GM23248 (cell line): ENCODE measurements around the gene CAMTA2. TPM values are rescaled to one million over a fixed set of nuclear protein-coding genes. Genes with fewer than 3 reads are reported as not detected.

ENCODE experiments used
- DNase-seq: peaks from one replicate; pipeline ENCODE4 v3.0.0-alpha.2; 2015
- H2AFZ ChIP-seq: fragments of 200-600 bp; sonication (generic); 2 replicates; pipeline ENCODE4 v1.6.1; 2016; ENCODE audit warnings: antibody characterized with exemption
- H3F3A ChIP-seq: fragments of 200-600 bp; sonication (generic); 2 replicates; pipeline ENCODE4 v1.6.1; 2016; ENCODE audit warnings: mild to moderate bottlenecking, antibody characterized with exemption, mixed run types; ENCODE audit not compliant: insufficient read depth
- H3K27ac ChIP-seq: fragments of 200-600 bp; sonication (generic); 2 replicates; pipeline ENCODE4 v1.5.1; 2016; ENCODE audit warnings: mild to moderate bottlenecking
- H3K27me3 ChIP-seq: fragments of 200-600 bp; sonication (generic); replicated peaks from 2 replicates; pipeline ENCODE4 v1.6.1; 2016; ENCODE audit warnings: mild to moderate bottlenecking; ENCODE audit not compliant: insufficient read depth
- H3K36me3 ChIP-seq: fragments of 200-600 bp; sonication (generic); 2 replicates; pipeline ENCODE4 v1.6.1; 2016; ENCODE audit warnings: low read depth, mild to moderate bottlenecking
- H3K4me1 ChIP-seq: fragments of 200-600 bp; sonication (generic); 2 replicates; pipeline ENCODE4 v1.6.1; 2016; ENCODE audit warnings: mild to moderate bottlenecking; ENCODE audit not compliant: insufficient read depth
- H3K4me2 ChIP-seq: fragments of 200-600 bp; sonication (generic); one replicate; pipeline ENCODE4 v1.6.1; 2016; ENCODE audit warnings: mild to moderate bottlenecking; ENCODE audit not compliant: unreplicated experiment
- H3K4me3 ChIP-seq: fragments of 200-600 bp; sonication (generic); 2 replicates; pipeline ENCODE4 v1.5.1; 2016; ENCODE audit warnings: mild to moderate bottlenecking
- H3K79me2 ChIP-seq: fragments of 200-600 bp; sonication (generic); 2 replicates; pipeline ENCODE4 v1.6.1; 2016; ENCODE audit warnings: mild to moderate bottlenecking; ENCODE audit not compliant: insufficient read depth
- H3K9ac ChIP-seq: fragments of 200-600 bp; sonication (generic); 2 replicates; pipeline ENCODE4 v1.6.1; 2016; ENCODE audit warnings: mild to moderate bottlenecking
- H3K9me2 ChIP-seq: fragments of 200-600 bp; sonication (generic); 2 replicates; pipeline ENCODE4 v1.6.1; 2016; ENCODE audit warnings: mixed run types, mild to moderate bottlenecking, moderate library complexity; ENCODE audit not compliant: insufficient read depth
- H3K9me3 ChIP-seq: fragments of 200-600 bp; sonication (generic); one replicate; pipeline ENCODE4 v1.6.1; 2017; ENCODE audit warnings: low read depth
- H4K20me1 ChIP-seq: fragments of 200-600 bp; sonication (generic); 2 replicates; pipeline ENCODE4 v1.6.0; 2016; ENCODE audit not compliant: insufficient read depth
- EZH2 ChIP-seq: fragments of 200-600 bp; sonication (generic); IDR thresholded peaks from 2 replicates; pipeline ENCODE4 v1.6.1; 2018; ENCODE audit warnings: antibody characterized with exemption, mild to moderate bottlenecking; ENCODE audit not compliant: insufficient read depth, poor library complexity, severe bottlenecking
- EZH2phosphoT487 ChIP-seq: fragments of 200-600 bp; sonication (generic); IDR thresholded peaks from 2 replicates; pipeline ENCODE4 v1.6.1; 2018; ENCODE audit warnings: antibody characterized with exemption, moderate library complexity, mild to moderate bottlenecking, low read depth; ENCODE audit not compliant: insufficient read depth
- WGBS, 2 experiments: methylation state at CpG; one replicate each; pipeline ENCODE4 v1.1.6; 2015 to 2017; ENCODE audit warnings: low lambda C conversion rate in 2 of 2, low coverage in 1 of 2; ENCODE audit errors: missing lambda C conversion rate in 2 of 2; 5-methylcytosine and 5-hydroxymethylcytosine counted together
- in situ Hi-C: fragments of 300-500 bp; cut with MboI; formaldehyde crosslinking; loops from 2 replicates; pipeline ENCODE4 v1.15.0; 2020
- polyA plus RNA-seq: library from polyadenylated mRNA; unstranded; fragments of >200 nt; fragmentation: Nextera tagmentation; extraction: Ambion mirVana; gene quantifications from 2 replicates; pipeline ENCODE4 v1.2.1, GENCODE V29; 2016
- total RNA-seq: library from RNA; depleted of rRNA; stranded (reverse); fragments of >200 nt; shearing (Covaris generic); gene quantifications from 2 replicates; pipeline ENCODE4 v1.2.3, GENCODE V29; 2014

Gene CAMTA2
- total and polyA plus RNA-seq, 2 experiments from 2014 or later, result 10.1 to 28.8 TPM

GRCh38 chr17:4997302-4998026, 10.0 kb upstream of the CAMTA2 start, which contains the start of the genes INCA1 and KIF1C:
TSS of gene INCA1 (minus strand) at chr17:4997522. CDS start at chr17:4994437, 3,085 bp downstream.
TSS of gene KIF1C (plus strand) at chr17:4997950. CDS start at chr17:5000247, 2,297 bp downstream.
- Histone ChIP-seq H2AFZ (peak within 1 kb of the TSS; percentile 73), H3K4me2 (peak within 1 kb of the TSS; percentile 86), H3F3A (no peaks in the 10 kb centered on the region), H3K4me1 (peaks cover 13% of the 10 kb centered on the region; the same call in 1 of the 2 replicates), H3K79me2 (peaks cover 42% of the 10 kb centered on the region), H3K36me3 (no peaks in the 10 kb centered on the region; the same call in 1 of the 2 replicates), H3K9me3 (no peaks in the 10 kb centered on the region), H3K27me3 (no peaks in the 10 kb centered on the region), H3K9me2 (no peaks in the 10 kb centered on the region), H4K20me1 (no peaks in the 10 kb centered on the region), H3K4me3 (peak within 1 kb of the TSS; percentile 94), H3K27ac (0 out of 2 replicates have a peak within 1 kb of the TSS, but pooled peaks have one; percentile 18), H3K9ac (peak within 1 kb of the TSS; percentile 80)
- DNase-seq, result peak; percentile 97
- TF ChIP-seq EZH2phosphoT487, result no peak
- no peak for TF ChIP-seq EZH2
- in situ Hi-C loops, result no loop called here
- WGBS, 2 experiments, result 1 to 2% methylated on average over 35 of the region's 93 CpGs

- H3K4me2 ChIP-seq, result no peak overlapping the region
- H3K4me3 ChIP-seq, result no peak overlapping the region
- H4K20me1 ChIP-seq, result no peaks in the 10 kb centered on the region
- H3K4me1 ChIP-seq, result no peaks in the 10 kb centered on the region
- no peak overlapping the region for H2AFZ ChIP-seq
- no peaks in the 10 kb centered on the region for H3K36me3 ChIP-seq
- H3K9me3 ChIP-seq, result no peaks in the 10 kb centered on the region
- no peak for DNase-seq
- TF ChIP-seq EZH2 (no peak), EZH2phosphoT487 (no peak)
- 88 to 93% methylated on average over 6 of the region's 6 CpGs for WGBS, 2 experiments
- no peaks in the 10 kb centered on the region for H3K9me2 ChIP-seq
- H3K27me3 ChIP-seq, result no peaks in the 10 kb centered on the region
- H3K79me2 ChIP-seq, result peaks cover 13% of the 10 kb centered on the region
- in situ Hi-C loops, result no loop called here
- H3K9ac ChIP-seq, result no peak overlapping the region
- H3K27ac ChIP-seq, result no peak overlapping the region
- H3F3A ChIP-seq, result peaks cover 6% of the 10 kb centered on the region; the same call in 1 of the 2 replicates
These were observed 6.7 kb upstream of the CAMTA2 start for GRCh38 chr17:4994081-4994595.

- Histone ChIP-seq H3K9me3 (no peaks in the 10 kb centered on the region), H3K4me2 (peak overlapping the region; percentile 87), H3F3A (peaks cover 6% of the 10 kb centered on the region; the same call in 1 of the 2 replicates), H3K36me3 (no peaks in the 10 kb centered on the region), H3K27me3 (no peaks in the 10 kb centered on the region), H3K79me2 (peaks cover 38% of the 10 kb centered on the region), H3K27ac (peak overlapping the region; percentile 51), H3K9me2 (no peaks in the 10 kb centered on the region), H4K20me1 (no peaks in the 10 kb centered on the region), H3K9ac (peak overlapping the region; percentile 83), H3K4me3 (peak overlapping the region; percentile 81), H2AFZ (peak overlapping the region; percentile 88), H3K4me1 (peaks cover 9% of the 10 kb centered on the region)
- peak; percentile 50 for DNase-seq
- TF ChIP-seq EZH2phosphoT487 (no peak), EZH2 (no peak)
- in situ Hi-C loops, result no loop called here
- 1 to 2% methylated on average over 27 to 30 of the region's 30 CpGs for whole genome bisulfite sequencing, 2 experiments
These were observed 492 bp upstream of the CAMTA2 start for GRCh38 chr17:4987767-4988567.

- Histone ChIP-seq H3K9ac (peak overlapping the region; percentile 83), H3K27ac (peak overlapping the region; percentile 51; the same call in 1 of the 2 replicates), H4K20me1 (no peaks in the 10 kb centered on the region), H3F3A (no peaks in the 10 kb centered on the region; the same call in 1 of the 2 replicates), H2AFZ (peak overlapping the region; percentile 88), H3K27me3 (no peaks in the 10 kb centered on the region), H3K4me2 (peak overlapping the region; percentile 87), H3K36me3 (no peaks in the 10 kb centered on the region), H3K4me3 (peak overlapping the region; percentile 81), H3K9me3 (no peaks in the 10 kb centered on the region), H3K79me2 (peaks cover 38% of the 10 kb centered on the region), H3K4me1 (peaks cover 9% of the 10 kb centered on the region), H3K9me2 (no peaks in the 10 kb centered on the region)
- peak; percentile 37 for DNase-seq
- TF ChIP-seq EZH2 (no peak), EZH2phosphoT487 (no peak)
- 33 to 43% methylated on average over 5 of the region's 5 CpGs for WGBS, 2 experiments
- in situ Hi-C loops, result no loop called here
These were observed 1.1 kb downstream of the CAMTA2 start for GRCh38 chr17:4986403-4986802.
